GM19239 (cell line): ENCODE data around the gene PRRT1.

ENCODE experiments used
- DNase-seq: peaks from one replicate; pipeline ENCODE4 v3.0.0; 2011; ENCODE audit warnings: low spot score; ENCODE audit not compliant: insufficient read length
- FAIRE-seq: peaks from 2 replicates; lab custom pipeline; 2011; peaks lifted over from hg19 to GRCh38; lab: Jason Lieb, UNC

The PRRT1 gene

DNA sequence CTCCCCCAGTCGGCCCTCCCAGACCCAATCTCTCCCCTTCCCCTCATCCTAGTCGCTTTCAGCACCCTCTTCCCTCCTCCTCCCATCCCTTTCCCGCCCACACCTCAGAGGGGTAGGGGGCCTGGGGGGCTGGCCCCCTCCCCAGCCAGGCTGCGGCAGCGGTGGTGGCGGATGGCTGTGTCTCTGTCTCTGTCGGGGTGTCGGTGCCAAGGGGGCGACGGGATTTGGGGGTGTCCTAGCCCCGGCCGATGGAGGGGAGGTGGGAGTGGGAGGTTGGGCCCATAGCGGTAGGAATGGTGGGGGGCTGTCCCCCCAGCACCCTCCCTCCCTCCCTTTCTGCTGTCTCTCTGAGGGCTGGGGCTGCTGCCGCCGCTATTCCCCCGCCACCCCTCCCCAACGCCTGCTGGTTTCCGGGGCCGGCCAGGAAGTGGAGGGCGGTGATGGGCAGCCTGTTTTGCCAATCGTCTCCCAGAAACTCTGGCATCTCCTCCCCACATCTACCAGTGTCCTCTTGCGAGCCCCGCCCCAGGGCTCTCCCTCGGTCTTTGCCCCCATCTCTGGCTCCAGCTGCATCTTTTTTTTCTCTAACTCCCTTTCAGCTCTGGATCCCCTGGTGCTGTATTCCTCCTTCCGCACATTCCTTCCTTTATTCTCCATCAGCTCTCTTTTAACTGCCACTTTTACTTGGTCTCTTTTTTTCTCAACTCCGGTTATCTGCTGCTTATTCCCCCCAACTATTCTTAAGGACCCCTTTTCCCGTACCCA lies 24.2 kb upstream of the PRRT1 start, which contains the start of gene AGPAT1:
AGPAT1 (minus strand) TSS at position 374 of the 765 bp plus-strand sequence. CDS start 4,588 bp downstream, outside the sequence.
- FAIRE-seq = peak; percentile 84
- peak; percentile 97 for DNase-seq

DNA sequence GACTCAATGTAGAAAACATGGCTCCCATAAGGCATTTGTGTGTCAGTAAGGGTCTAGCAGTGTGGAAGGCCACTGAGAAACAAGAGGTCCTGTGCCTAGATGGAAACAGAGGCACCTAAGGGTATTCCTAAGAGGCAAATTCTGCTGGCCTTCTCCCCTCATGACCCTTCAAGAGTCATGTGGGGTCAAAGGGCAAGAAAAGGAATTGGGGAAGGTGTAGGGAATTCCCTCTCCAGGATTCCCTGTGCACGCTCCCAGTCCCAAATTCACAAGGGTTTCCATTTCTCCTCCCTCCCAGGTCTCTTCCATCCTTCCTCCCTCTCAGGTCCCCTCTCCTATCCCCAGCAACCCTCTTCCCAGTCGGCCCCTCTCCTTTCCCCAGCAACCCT lies 23.6 kb upstream of the PRRT1 start:
- FAIRE-seq = no peak
- no peak for DNase-seq

- DNase-seq (no peak), FAIRE-seq (no peak)
These were observed 22.7 kb upstream of the PRRT1 start for GRCh38 chr6:32174416-32174815.

DNA sequence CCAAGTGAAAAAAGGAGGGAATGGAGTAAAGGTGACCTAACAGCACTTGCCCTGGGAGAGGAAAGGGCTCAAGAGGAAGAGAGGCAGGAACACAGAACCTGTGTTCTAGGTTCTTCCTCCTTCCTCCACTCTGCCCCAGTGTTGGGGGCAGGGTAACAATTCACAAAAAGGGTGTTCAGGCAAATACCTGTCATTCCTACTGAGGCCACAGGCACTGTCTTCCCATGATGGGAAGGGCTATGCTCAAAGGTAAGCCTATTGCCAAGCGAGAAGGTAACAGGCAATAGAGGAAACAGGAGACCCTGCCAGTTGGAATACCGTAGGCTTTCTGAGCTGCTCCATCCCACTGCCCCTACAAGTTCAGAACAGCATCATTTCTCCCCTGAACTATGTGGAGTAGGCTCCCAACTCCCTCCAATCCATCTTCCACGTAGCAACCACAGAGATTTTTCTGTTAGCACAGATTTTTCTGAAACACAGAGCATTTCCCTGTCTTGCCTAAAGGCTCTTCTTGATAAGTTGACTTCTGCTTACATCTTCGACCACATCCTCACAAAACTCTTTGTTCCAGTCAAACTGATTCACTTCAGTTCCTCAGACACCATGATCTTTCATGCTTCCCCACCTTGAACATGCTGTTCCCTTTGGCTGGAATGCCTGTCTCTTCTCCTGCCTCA lies 21.4 kb upstream of the PRRT1 start:
- FAIRE-seq (no peak), DNase-seq (no peak)

GRCh38 chr6:32171234-32171633 lies 19.5 kb upstream of the PRRT1 start:
- FAIRE-seq (no peak), DNase-seq (no peak)

GRCh38 chr6:32170294-32170693 lies 18.6 kb upstream of the PRRT1 start:
- DNase-seq = no peak
- no peak for FAIRE-seq

DNA sequence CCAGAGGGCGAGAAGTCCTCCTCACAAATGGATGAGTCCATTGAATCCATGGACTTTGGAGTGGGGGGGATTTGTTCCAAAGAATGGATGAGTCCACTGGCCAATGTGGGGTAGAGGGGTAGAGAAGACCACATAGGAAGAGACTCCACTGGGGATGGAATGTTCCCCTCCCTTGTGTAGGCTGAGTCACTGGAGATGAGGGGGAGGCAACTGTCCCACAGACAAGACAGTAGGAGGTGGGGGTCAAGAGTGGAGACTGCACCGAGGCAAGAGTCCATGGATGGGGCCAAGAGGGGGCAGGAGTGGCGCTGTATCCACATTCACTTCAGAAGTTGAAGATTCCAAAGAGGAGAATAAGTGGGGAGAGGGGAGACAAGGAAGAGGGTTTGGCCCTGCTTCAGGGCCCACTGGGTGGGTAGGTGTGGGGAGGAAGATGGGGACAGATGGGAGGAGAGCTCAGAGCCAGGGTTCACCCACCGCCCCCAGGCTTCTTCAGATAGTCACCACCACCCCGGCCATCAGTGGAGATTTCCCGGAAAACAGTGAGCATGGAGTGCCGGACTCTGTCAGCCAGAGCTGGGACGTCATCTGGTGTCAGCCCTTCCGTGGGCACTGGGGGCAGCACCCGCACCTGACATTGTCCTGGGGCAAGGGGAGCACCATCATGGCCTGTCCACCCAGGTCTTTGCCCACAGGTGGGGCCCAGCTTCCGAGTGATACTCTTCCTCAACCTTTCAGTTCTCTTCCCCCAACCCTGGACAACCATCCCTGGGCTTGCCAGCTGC lies 17.3 kb upstream of the PRRT1 start:
- DNase-seq (no peak), FAIRE-seq (no peak)

DNA sequence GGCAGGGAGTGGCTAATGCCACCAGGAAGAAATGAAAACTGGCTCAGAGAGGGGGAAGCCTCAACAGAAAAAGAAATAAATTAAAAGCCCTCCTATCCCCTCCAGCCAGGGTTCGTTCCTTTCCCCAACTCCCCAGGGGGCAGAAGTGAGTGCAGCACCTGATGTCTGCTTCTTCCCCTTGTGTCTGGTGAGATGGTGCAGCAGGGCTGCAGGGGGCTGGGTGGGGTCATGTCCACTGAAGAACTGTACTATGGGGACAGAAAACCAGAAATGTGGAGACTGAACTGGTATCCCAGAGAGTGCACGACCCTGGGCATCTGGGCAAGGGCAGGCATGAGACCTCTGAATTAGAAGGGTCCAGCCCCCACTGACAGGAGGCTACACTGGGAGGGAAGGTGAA lies 16.6 kb upstream of the PRRT1 start:
- FAIRE-seq = no peak
- DNase-seq = no peak

GRCh38 chr6:32167761-32168262 lies 16.1 kb upstream of the PRRT1 start:
- FAIRE-seq = no peak
- DNase-seq = no peak

GRCh38 chr6:32167154-32167760 lies 15.5 kb upstream of the PRRT1 start:
- no peak for FAIRE-seq

GRCh38 chr6:32166411-32167061 lies 14.8 kb upstream of the PRRT1 start:
- DNase-seq = no peak
- no peak for FAIRE-seq

More at GRCh38 chr6:32167154-32167760, 15.5 kb upstream of the PRRT1 start:
- no peak for DNase-seq

DNA sequence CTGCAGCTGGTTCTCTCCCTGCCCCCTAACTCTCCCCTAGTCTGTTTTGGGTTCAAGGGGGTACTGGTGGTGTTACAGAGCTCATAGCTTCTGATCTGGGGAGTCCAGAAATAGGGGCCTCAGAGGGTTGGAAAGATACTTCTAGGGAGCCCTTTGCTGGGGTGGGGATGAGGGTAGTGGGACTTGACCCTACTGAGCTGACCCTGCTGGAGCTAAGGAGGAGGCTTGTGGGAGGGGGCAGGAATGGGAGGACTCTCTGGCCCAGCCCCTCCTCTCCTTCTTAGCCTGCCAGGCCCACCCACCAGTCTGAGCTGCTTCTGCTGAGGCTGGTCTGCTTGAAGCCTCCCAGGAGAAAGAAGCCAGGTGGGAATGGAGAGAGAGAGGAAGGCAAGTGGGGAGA lies 12.6 kb upstream of the PRRT1 start, which contains the start of gene EGFL8:
EGFL8 (plus strand) TSS at position 301 of the 400 bp plus-strand sequence. CDS start 1,571 bp downstream, outside the sequence.
- DNase-seq = no peak
- no peak for FAIRE-seq

DNA sequence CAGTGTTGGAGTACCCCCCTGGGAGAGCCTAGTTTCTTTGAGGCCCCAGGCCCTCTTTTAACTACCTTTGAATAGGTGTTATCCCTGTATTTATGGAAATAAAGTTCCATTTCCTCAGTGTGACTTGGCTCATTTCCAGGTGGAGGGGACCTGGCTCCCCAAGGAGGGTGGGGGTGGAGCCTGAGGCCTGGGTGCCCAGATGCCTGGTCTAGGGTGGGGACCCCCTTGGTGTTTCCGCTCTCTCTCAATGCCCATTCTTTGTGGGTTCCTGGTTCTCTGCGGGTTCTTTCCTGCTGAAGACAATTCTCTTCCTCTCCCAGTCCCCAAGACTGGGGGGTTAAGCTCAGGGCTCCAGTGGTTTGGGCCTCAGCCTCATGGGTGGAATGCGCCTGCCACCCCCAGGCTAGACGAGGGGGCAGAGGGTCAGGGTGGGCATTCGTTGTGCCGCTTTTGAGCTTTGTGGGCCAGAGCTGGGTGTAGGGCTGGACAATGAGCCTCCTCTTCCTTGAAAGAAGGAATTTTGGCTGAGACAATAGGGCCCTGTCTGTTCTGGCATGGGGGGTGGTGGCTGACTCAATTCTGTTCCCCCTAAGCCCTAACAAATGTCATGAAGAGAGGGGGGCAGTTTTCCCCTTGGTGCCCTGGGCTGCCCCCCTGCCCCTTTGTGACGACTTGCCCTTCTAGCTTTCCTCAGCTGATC lies 12.0 kb upstream of the PRRT1 start:
- DNase-seq (no peak), FAIRE-seq (no peak)

- DNase-seq (no peak), FAIRE-seq (no peak)
These were observed 6.3 kb upstream of the PRRT1 start for GRCh38 chr6:32158052-32158451.

DNA sequence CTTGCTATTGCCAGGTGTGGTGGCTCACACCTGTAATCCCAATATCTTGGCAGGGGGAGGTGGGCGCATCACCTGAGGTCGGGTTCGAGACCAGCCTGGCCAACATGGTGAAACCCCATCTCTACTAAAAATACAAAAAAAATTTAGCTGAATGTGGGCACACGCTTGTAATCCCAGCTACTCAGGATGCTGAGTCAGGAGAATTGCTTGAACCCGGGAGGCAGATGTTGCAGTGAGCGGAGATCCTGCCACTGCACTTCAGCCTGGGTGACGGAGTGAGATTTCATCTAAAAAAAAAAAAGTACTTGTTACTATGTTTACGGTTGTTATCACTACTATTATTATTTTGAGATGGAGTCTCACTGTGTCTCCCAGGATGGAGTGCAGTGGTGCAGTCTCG lies 5.2 kb upstream of the PRRT1 start:
- DNase-seq (no peak), FAIRE-seq (no peak)

DNA sequence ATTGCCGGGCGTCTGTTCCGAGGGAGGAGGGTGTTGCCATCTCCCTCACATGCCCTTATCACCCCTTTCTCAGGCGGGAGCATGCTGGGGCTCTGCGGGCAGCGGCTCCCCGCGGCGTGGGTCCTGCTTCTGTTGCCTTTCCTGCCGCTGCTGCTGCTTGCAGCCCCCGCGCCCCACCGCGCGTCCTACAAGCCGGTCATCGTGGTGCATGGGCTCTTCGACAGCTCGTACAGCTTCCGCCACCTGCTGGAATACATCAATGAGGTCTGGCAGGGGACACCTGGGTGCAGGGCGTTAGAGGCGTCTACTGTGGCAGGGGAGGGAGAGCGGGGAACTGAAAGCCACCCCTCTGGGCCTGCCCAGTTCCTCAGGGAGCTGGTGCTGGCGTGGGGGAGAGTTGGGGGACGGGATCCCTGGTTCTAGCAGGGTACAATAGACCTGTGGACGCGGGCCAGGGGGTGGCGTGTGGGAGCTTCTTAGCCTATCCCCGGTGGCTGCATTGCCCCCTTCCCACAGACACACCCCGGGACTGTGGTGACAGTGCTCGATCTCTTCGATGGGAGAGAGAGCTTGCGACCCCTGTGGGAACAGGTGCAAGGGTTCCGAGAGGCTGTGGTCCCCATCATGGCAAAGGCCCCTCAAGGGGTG lies 2.9 kb upstream of the PRRT1 start:
- FAIRE-seq (peak; percentile 82), DNase-seq (peak; percentile 88)

DNA sequence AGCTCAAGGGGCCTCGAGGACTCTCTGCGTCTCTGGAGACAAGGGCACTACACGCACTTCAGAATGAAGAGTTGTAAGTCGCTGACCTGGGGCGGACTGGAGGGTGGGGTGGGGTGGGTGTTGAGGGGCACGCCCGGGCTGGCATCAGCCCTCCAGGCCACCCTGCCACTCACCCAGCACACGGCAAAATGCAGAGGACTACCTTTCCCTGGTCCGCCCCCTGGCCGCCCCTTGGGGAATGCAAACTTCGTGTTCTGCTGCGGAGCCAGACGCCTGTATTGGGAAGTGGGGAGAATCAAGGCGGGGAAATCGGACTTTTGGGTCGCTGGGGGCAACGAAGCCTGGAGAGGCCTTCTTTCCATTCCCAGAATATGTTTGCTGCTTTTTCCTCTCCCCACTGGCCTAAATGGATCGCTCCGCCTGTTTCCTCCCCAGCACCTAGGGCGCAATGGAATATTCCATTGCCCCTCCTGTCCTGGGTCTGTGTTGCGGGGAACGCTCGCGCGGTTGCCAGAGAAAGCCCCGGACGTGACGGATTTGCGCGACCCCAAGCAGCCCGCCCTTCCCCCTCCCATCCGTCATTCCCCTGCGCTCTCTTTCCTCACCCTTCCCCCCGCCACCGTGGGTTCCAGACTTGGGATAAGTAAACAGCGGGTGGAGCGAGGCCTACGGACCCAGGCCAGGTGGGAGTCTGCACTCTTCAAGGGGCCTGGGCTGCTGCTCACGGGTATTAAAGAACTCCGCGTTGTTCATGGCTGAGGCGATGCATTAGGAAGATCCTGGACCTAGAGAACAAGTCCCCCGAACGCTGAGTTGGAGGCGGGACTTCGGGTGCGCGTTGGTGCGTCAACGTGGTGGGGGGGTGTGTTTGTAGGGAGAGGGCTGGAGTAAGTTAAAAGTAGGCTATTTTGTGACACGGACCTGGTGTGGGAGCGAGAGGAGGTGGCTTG lies 2.1 kb upstream of the PRRT1 start, which contains the start of gene PPT2:
PPT2 (plus strand) TSS at position 578 of the 950 bp plus-strand sequence. CDS start 454 bp downstream, outside the sequence.
- DNase-seq = peak; percentile 62
- peak; percentile 26 for FAIRE-seq
